Stomach smooth muscle (tissue), 2 donors: ENCODE measurements around the gene PYCR2.

Experiments used
- H3K27ac ChIP-seq: one replicate; pipeline ENCODE4 v1.7.0; 2013; ENCODE audit warnings: mild to moderate bottlenecking, low read length, inconsistent platforms
- H3K27me3 ChIP-seq, 2 donors: one replicate each; pipeline ENCODE4 v1.7.0; 2013; ENCODE audit warnings: low read length in 2 of 2; ENCODE audit not compliant: insufficient read depth in 2 of 2, control insufficient read depth in 1 of 2
- H3K36me3 ChIP-seq, 2 donors: one replicate each; pipeline ENCODE4 v1.7.0; 2013; ENCODE audit warnings: low read length in 2 of 2; ENCODE audit not compliant: control insufficient read depth in 2 of 2, insufficient read depth in 2 of 2
- H3K4me1 ChIP-seq: one replicate; pipeline ENCODE4 v1.7.0; 2013; ENCODE audit warnings: low read length; ENCODE audit not compliant: control insufficient read depth, insufficient read depth
- H3K4me3 ChIP-seq, 2 donors: one replicate each; pipeline ENCODE4 v1.7.0; 2013; ENCODE audit warnings: low read length in 2 of 2
- H3K9ac ChIP-seq, 2 donors: one replicate each; pipeline ENCODE4 v1.7.0; 2013; ENCODE audit warnings: low read length in 2 of 2, mild to moderate bottlenecking in 1 of 2
- H3K9me3 ChIP-seq, 2 donors: one replicate each; pipeline ENCODE4 v1.7.0; 2013; ENCODE audit warnings: low read length in 2 of 2; ENCODE audit not compliant: control insufficient read depth in 2 of 2
- donor health status: healthy.
- donor health status: Pancreatic carcinoma.

The PYCR2 gene

GRCh38 chr1:225872075-225872430 lies 52.0 kb downstream of the PYCR2 start:
- H3K9me3 ChIP-seq, result no peaks in the 10 kb centered on the region
- peaks cover 1% of the 10 kb centered on the region for H3K4me1 ChIP-seq
- H3K27me3 ChIP-seq, result no peaks in the 10 kb centered on the region
- peaks cover 34 to 64% of the 10 kb centered on the region in 2 donors for H3K36me3 ChIP-seq
- H3K27ac ChIP-seq, result no peak overlapping the region
- H3K9ac ChIP-seq, result no peak overlapping the region
- H3K4me3 ChIP-seq, result no peak overlapping the region

- H3K4me1 ChIP-seq, result no peaks in the 10 kb centered on the region
- H3K9ac ChIP-seq, result no peak overlapping the region
- H3K36me3 ChIP-seq, result peaks cover 37 to 68% of the 10 kb centered on the region in 2 donors
- no peaks in the 10 kb centered on the region for H3K9me3 ChIP-seq
- no peak overlapping the region for H3K4me3 ChIP-seq
- no peak overlapping the region for H3K27ac ChIP-seq
- H3K27me3 ChIP-seq, result no peaks in the 10 kb centered on the region
Measured at GRCh38 chr1:225871359-225872074, 52.5 kb downstream of the PYCR2 start.

- H3K9me3 ChIP-seq, result no peaks in the 10 kb centered on the region
Measured at GRCh38 chr1:225870911-225871310, 53.1 kb downstream of the PYCR2 start.

More at GRCh38 chr1:225870911-225871310, 53.1 kb downstream of the PYCR2 start:
- Histone ChIP-seq H3K4me3 (no peak overlapping the region), H3K4me1 (peaks cover 2% of the 10 kb centered on the region), H3K9ac (no peak overlapping the region), H3K27me3 (no peaks in the 10 kb centered on the region), H3K27ac (no peak overlapping the region), H3K36me3 (peaks cover 34 to 70% of the 10 kb centered on the region in 2 donors)
